Measurements from ENCODE around the gene SEMA6B.

Gene SEMA6B

GRCh38 chr19:4505570-4506448, 53.7 kb downstream of the SEMA6B start:
- DNase-seq, result no peak

GRCh38 chr19:4504891-4505569, 54.5 kb downstream of the SEMA6B start:
- no peak for DNase-seq

GRCh38 chr19:4504297-4504701, 55.2 kb downstream of the SEMA6B start:
- no peak for DNase-seq

- DNase-seq, result no peak
Observed at GRCh38 chr19:4503825-4504170, 55.7 kb downstream of the SEMA6B start.

GRCh38 chr19:4503132-4503824, 56.2 kb downstream of the SEMA6B start:
- no peak for DNase-seq

- no peak for DNase-seq
Observed at GRCh38 chr19:4502282-4503131, 57.0 kb downstream of the SEMA6B start.

GRCh38 chr19:4501691-4502090, 57.8 kb downstream of the SEMA6B start:
- no peak for DNase-seq

- no peak for DNase-seq
Observed at GRCh38 chr19:4500841-4501591, 58.5 kb downstream of the SEMA6B start.

- no peak for DNase-seq
Observed at GRCh38 chr19:4499855-4500254, 59.6 kb downstream of the SEMA6B start.

GRCh38 chr19:4499318-4499717, 60.2 kb downstream of the SEMA6B start:
- DNase-seq, result no peak

- no peak for DNase-seq
Observed at GRCh38 chr19:4498694-4499093, 60.8 kb downstream of the SEMA6B start.

- DNase-seq, result no peak
Observed at GRCh38 chr19:4497770-4498389, 61.6 kb downstream of the SEMA6B start.

GRCh38 chr19:4496304-4496703, 63.2 kb downstream of the SEMA6B start:
- DNase-seq, result no peak

- no peak for DNase-seq
Observed at GRCh38 chr19:4495471-4495870, 64.0 kb downstream of the SEMA6B start.

GRCh38 chr19:4494691-4495064, 64.8 kb downstream of the SEMA6B start:
- DNase-seq, result no peak

- no peak for DNase-seq
Observed at GRCh38 chr19:4493929-4494690, 65.4 kb downstream of the SEMA6B start.

- DNase-seq, result no peak
Observed at GRCh38 chr19:4493104-4493928, 66.2 kb downstream of the SEMA6B start.

All from AML-193 (cell line).